BLaER1 (cell line): ENCODE data around the gene SPDYE6.

Source experiments
- H3K27ac ChIP-seq: shearing (Covaris generic); formaldehyde crosslinking; 2 replicates; pipeline ENCODE4 v1.8.1; 2022
- H3K27me3 ChIP-seq: shearing (Covaris generic); formaldehyde crosslinking; 2 replicates; pipeline ENCODE4 v1.8.1; 2022
- H3K36me3 ChIP-seq: shearing (Covaris generic); formaldehyde crosslinking; 2 replicates; pipeline ENCODE4 v1.8.1; 2022
- H3K4me1 ChIP-seq: shearing (Covaris generic); formaldehyde crosslinking; 2 replicates; pipeline ENCODE4 v1.8.1; 2022
- H3K4me2 ChIP-seq: shearing (Covaris generic); formaldehyde crosslinking; 2 replicates; pipeline ENCODE4 v1.8.1; 2022
- H3K4me3 ChIP-seq: shearing (Covaris generic); formaldehyde crosslinking; 2 replicates; pipeline ENCODE4 v1.8.1; 2022
- H3K9ac ChIP-seq: shearing (Covaris generic); formaldehyde crosslinking; 2 replicates; pipeline ENCODE4 v1.8.1; 2022
- H3K9me3 ChIP-seq: shearing (Covaris generic); formaldehyde crosslinking; 2 replicates; pipeline ENCODE4 v1.8.1; 2022
- H4K20me1 ChIP-seq: shearing (Covaris generic); formaldehyde crosslinking; 2 replicates; pipeline ENCODE4 v1.8.1; 2022
- Cebpa-rat ChIP-seq: shearing (Covaris generic); IDR thresholded peaks from 2 replicates; pipeline ENCODE4 v1.8.1; 2022

The SPDYE6 gene

DNA sequence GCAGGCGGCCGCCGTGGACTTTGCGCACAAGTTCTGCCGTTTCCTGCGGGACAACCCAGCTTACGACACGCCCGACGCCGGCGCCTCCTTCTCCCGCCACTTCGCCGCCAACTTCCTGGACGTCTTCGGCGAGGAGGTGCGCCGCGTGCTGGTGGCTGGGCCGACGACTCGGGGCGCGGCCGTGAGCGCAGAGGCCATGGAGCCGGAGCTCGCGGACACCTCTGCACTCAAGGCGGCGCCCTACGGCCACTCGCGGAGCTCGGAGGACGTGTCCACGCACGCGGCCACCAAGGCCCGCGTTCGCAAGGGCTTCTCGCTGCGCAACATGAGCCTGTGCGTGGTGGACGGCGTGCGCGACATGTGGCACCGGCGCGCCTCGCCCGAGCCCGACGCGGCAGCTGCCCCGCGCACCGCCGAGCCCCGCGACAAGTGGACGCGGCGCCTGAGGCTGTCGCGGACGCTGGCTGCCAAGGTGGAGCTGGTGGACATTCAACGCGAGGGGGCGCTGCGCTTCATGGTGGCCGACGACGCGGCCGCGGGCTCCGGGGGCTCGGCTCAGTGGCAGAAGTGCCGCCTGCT is 55.5 kb downstream of the SPDYE6 start:
- no peaks in the 10 kb centered on the region for H3K9me3 ChIP-seq
- H4K20me1 ChIP-seq = peaks cover 21% of the 10 kb centered on the region
- H3K9ac ChIP-seq = no peak overlapping the region
- no peaks in the 10 kb centered on the region for H3K27me3 ChIP-seq
- TF ChIP-seq Cebpa-rat = no peak
- H3K4me1 ChIP-seq = peaks cover 67% of the 10 kb centered on the region
- no peak overlapping the region for H3K4me3 ChIP-seq
- H3K36me3 ChIP-seq = peaks cover 36% of the 10 kb centered on the region
- peak overlapping the region; percentile 93; the same call in 1 of the 2 replicates for H3K27ac ChIP-seq
- no peak overlapping the region for H3K4me2 ChIP-seq

DNA sequence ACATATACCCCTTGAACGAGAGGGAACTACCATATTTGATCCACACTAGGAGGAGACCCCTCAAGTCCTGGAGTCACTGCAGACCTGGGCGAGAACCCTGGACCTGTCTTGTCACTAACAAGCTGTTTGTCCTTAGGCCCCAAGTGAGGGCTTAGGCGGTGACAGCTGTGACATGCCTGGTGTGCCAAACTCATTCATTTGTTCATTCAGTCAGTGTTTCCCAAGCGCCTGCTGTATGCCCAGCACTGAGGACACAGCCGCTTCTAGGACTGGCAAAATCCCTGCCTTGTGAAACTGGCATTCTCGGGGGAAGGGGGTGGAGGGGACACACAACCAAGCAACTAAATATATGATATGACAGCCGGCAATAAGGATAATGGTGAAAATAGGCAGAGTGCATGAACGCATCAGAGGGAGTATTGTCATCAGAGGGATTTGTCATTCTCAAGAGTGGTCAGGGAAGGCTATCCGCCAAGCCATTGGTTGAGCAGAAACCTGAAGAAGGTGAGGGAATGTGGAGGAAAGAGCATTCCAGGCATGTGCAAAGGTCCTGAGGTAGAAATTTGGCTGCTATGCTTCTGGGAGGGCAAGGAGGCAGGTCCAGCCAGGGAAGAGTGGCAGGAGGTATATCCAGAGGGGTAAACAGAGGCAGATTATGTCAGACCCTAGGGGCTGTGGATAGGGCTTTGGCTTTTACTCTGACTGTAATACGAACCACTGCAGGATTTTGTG is 58.6 kb downstream of the SPDYE6 start:
- Histone ChIP-seq H3K4me3 (no peak overlapping the region), H3K9me3 (no peaks in the 10 kb centered on the region), H3K27ac (no peak overlapping the region), H3K27me3 (no peaks in the 10 kb centered on the region), H3K4me1 (peaks cover 67% of the 10 kb centered on the region), H3K4me2 (no peak overlapping the region), H3K9ac (no peak overlapping the region), H4K20me1 (peaks cover 52% of the 10 kb centered on the region), H3K36me3 (peaks cover 35% of the 10 kb centered on the region)
- no peak for TF ChIP-seq Cebpa-rat

DNA sequence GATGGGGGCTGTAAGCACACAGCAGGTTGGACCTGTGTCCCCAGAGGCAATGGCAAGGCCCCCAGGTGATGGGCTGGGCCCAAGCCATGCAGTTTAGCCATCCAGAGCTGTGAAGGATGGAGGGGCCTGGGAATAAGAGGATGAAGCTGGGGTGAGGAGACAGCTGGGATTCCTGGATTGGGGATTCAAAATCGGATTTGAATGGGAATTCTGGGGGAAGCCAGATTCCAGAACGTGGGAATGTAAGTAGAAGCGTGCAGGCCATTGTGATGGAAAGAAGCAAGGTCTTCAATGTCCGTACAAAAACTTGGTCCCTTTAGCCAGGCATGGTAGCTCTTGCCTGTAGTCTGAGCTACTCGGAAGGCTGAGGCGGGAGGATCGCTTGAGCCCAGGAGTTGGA is 59.7 kb downstream of the SPDYE6 start:
- H3K4me1 ChIP-seq = peaks cover 63% of the 10 kb centered on the region
- no peak overlapping the region for H3K9ac ChIP-seq
- peaks cover 63% of the 10 kb centered on the region for H4K20me1 ChIP-seq
- H3K9me3 ChIP-seq = no peaks in the 10 kb centered on the region
- H3K4me2 ChIP-seq = peak overlapping the region; percentile 70
- no peak overlapping the region for H3K4me3 ChIP-seq
- TF ChIP-seq Cebpa-rat = no peak
- H3K27me3 ChIP-seq = no peaks in the 10 kb centered on the region
- peaks cover 28% of the 10 kb centered on the region for H3K36me3 ChIP-seq
- peak overlapping the region; percentile 56; the same call in 1 of the 2 replicates for H3K27ac ChIP-seq

DNA sequence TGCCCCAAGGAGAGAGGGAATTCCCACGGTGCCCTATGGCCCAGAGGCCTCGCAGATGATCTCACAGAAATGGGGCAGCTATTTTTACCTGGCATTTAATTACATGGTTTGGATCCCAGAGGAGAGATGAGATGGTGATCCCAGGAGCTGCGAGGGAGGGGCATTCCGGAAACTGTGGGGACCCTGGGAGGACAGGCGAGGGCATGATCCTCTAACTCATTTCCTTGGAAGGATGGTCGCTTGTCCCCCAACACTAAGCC is 60.1 kb downstream of the SPDYE6 start:
- Histone ChIP-seq H3K9ac (no peak overlapping the region), H3K36me3 (peaks cover 28% of the 10 kb centered on the region), H3K4me3 (no peak overlapping the region), H4K20me1 (peaks cover 68% of the 10 kb centered on the region), H3K4me2 (peak overlapping the region; percentile 70), H3K9me3 (no peaks in the 10 kb centered on the region), H3K4me1 (peaks cover 63% of the 10 kb centered on the region), H3K27me3 (no peaks in the 10 kb centered on the region), H3K27ac (peak overlapping the region; percentile 56; the same call in 1 of the 2 replicates)
- no peak for TF ChIP-seq Cebpa-rat
